Skeletal muscle satellite cell (primary cell): Measurements from ENCODE around the gene LILRA1.
"Not testable (repeated sequence)": the region's sequence is repeated elsewhere in the genome, so short reads cannot be mapped to it uniquely, and the experiment has no call there.

ENCODE experiments used
- H3K27me3 ChIP-seq: 2 replicates; pipeline ENCODE4 v1.7.0; 2013; ENCODE audit warnings: low read length; ENCODE audit not compliant: control insufficient read depth, insufficient read depth
- H3K36me3 ChIP-seq: 2 replicates; pipeline ENCODE4 v1.7.0; 2013; ENCODE audit warnings: mild to moderate bottlenecking, control low read depth, low read length; ENCODE audit not compliant: insufficient read depth
- H3K4me1 ChIP-seq: 2 replicates; pipeline ENCODE4 v1.7.0; 2013; ENCODE audit warnings: low read length; ENCODE audit not compliant: control insufficient read depth, insufficient read depth
- H3K4me2 ChIP-seq: 2 replicates; pipeline ENCODE4 v1.7.0; 2013; ENCODE audit warnings: mild to moderate bottlenecking, low read length
- H3K4me3 ChIP-seq: 2 replicates; pipeline ENCODE4 v1.7.0; 2013; ENCODE audit warnings: low read length
- H3K9ac ChIP-seq: 2 replicates; pipeline ENCODE4 v1.7.0; 2013; ENCODE audit warnings: mild to moderate bottlenecking, low read depth, low read length, moderate library complexity
- H3K9me3 ChIP-seq: replicated peaks from 2 replicates; pipeline ENCODE4 v1.7.0; 2013; ENCODE audit warnings: mild to moderate bottlenecking, control low read depth, low read length

Gene LILRA1

GRCh38 chr19:54586397-54586796 is 7.0 kb upstream of the LILRA1 start:
- no peaks in the 10 kb centered on the region for H3K27me3 ChIP-seq
- H3K36me3 ChIP-seq, result no peaks in the 10 kb centered on the region
- no peak overlapping the region for H3K4me2 ChIP-seq
- H3K4me3 ChIP-seq, result no peak overlapping the region
- H3K9me3 ChIP-seq, result peaks cover 9% of the 10 kb centered on the region
- H3K9ac ChIP-seq, result no peak overlapping the region
- no peaks in the 10 kb centered on the region for H3K4me1 ChIP-seq

GRCh38 chr19:54587026-54587425 is 6.4 kb upstream of the LILRA1 start:
- Histone ChIP-seq H3K9ac (no peak overlapping the region), H3K4me1 (no peaks in the 10 kb centered on the region), H3K9me3 (peaks cover 9% of the 10 kb centered on the region), H3K4me3 (no peak overlapping the region), H3K27me3 (no peaks in the 10 kb centered on the region), H3K4me2 (no peak overlapping the region), H3K36me3 (no peaks in the 10 kb centered on the region)

- not testable (repeated sequence) for H3K4me1 ChIP-seq, H3K36me3 ChIP-seq, H3K27me3 ChIP-seq, H3K4me2 ChIP-seq, H3K9ac ChIP-seq, H3K4me3 ChIP-seq, H3K9me3 ChIP-seq
Observed at GRCh38 chr19:54593931-54594626, 647 bp downstream of the LILRA1 start.

DNA sequence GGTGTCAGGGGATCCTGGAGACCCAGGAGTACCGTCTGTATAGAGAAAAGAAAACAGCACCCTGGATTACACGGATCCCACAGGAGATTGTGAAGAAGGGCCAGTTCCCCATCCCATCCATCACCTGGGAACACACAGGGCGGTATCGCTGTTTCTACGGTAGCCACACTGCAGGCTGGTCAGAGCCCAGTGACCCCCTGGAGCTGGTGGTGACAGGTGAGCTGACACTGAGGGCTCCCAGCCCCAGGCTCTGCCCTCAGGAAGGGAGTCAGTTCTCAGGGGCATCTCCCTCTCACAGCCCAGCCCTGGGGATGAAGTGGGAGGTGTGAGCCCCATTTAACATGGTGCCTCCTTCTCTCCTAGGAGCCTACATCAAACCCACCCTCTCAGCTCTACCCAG is 1.3 kb downstream of the LILRA1 start:
- no peaks in the 10 kb centered on the region for H3K27me3 ChIP-seq
- H3K9me3 ChIP-seq, result peaks cover 2% of the 10 kb centered on the region
- no peak overlapping the region for H3K4me3 ChIP-seq
- no peak overlapping the region for H3K4me2 ChIP-seq
- no peaks in the 10 kb centered on the region for H3K4me1 ChIP-seq
- H3K9ac ChIP-seq, result no peak overlapping the region
- no peaks in the 10 kb centered on the region for H3K36me3 ChIP-seq

DNA sequence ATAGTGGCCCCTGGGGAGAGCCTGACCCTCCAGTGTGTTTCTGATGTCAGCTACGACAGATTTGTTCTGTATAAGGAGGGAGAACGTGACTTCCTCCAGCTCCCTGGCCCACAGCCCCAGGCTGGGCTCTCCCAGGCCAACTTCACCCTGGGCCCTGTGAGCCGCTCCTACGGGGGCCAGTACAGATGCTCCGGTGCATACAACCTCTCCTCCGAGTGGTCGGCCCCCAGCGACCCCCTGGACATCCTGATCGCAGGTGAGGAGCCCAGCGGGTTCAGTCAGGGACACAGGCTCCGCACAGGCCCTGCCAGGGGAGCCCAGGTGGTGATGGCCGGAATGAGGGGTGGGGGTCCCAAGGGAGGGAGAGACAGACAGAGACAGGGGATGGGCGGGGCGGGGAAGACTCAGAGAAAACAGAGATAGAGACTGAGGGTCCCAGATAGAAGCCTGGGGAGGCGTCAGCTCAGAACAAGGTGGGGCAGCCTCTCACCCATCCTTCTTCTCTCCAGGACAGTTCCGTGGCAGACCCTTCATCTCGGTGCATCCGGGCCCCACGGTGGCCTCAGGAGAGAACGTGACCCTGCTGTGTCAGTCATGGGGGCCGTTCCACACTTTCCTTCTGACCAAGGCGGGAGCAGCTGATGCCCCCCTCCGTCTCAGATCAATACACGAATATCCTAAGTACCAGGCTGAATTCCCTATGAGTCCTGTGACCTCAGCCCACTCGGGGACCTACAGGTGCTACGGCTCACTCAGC is 2.4 kb downstream of the LILRA1 start:
- not testable (repeated sequence) for H3K4me1 ChIP-seq, H3K4me2 ChIP-seq, H3K36me3 ChIP-seq, H3K27me3 ChIP-seq, H3K9me3 ChIP-seq, H3K9ac ChIP-seq, H3K4me3 ChIP-seq

- Histone ChIP-seq H3K9me3 (no peaks in the 10 kb centered on the region), H3K4me3 (no peak overlapping the region), H3K4me1 (no peaks in the 10 kb centered on the region), H3K36me3 (no peaks in the 10 kb centered on the region), H3K9ac (no peak overlapping the region), H3K27me3 (no peaks in the 10 kb centered on the region), H3K4me2 (no peak overlapping the region)
Observed at GRCh38 chr19:54600212-54600611, 6.8 kb downstream of the LILRA1 start.

- Histone ChIP-seq H3K4me1 (no peaks in the 10 kb centered on the region), H3K9me3 (peaks cover 4% of the 10 kb centered on the region), H3K36me3 (no peaks in the 10 kb centered on the region), H3K4me3 (no peak overlapping the region), H3K9ac (no peak overlapping the region), H3K27me3 (no peaks in the 10 kb centered on the region), H3K4me2 (no peak overlapping the region)
Observed at GRCh38 chr19:54606230-54606629, 12.8 kb downstream of the LILRA1 start.

- Histone ChIP-seq H3K4me3 (no peak overlapping the region), H3K9ac (no peak overlapping the region), H3K4me1 (no peaks in the 10 kb centered on the region), H3K4me2 (no peak overlapping the region), H3K27me3 (no peaks in the 10 kb centered on the region), H3K36me3 (no peaks in the 10 kb centered on the region), H3K9me3 (peaks cover 4% of the 10 kb centered on the region)
Observed at GRCh38 chr19:54606891-54607784, 13.7 kb downstream of the LILRA1 start.

- Histone ChIP-seq H3K4me2 (no peak overlapping the region), H3K9ac (no peak overlapping the region), H3K4me1 (no peaks in the 10 kb centered on the region), H3K27me3 (no peaks in the 10 kb centered on the region), H3K4me3 (no peak overlapping the region), H3K36me3 (no peaks in the 10 kb centered on the region), H3K9me3 (peaks cover 4% of the 10 kb centered on the region)
Observed at GRCh38 chr19:54607785-54608150, 14.3 kb downstream of the LILRA1 start.

DNA sequence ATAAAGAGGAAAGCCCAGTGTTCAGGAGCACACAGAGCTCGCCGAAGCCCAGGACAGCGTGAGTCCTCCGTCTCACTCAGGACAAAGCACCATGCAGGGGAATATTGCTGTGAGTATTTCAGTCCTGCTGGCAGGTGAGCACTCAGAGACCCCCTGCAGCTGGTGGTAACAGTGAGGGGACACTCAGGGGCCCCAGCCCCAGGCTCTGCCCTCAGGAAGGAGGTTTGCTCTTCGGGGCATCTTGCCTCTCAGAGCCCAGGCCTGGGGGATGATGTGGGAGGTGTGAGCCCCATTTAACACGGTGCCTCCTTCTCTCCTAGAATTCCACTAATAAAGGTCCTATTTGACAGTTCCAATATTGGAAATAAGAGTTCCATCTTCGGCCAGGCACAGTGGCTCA is 14.8 kb downstream of the LILRA1 start:
- Histone ChIP-seq H3K9me3 (peaks cover 4% of the 10 kb centered on the region), H3K36me3 (no peaks in the 10 kb centered on the region), H3K4me3 (no peak overlapping the region), H3K4me2 (no peak overlapping the region), H3K4me1 (no peaks in the 10 kb centered on the region), H3K27me3 (no peaks in the 10 kb centered on the region), H3K9ac (no peak overlapping the region)

- Histone ChIP-seq H3K36me3 (no peaks in the 10 kb centered on the region), H3K9me3 (peaks cover 6% of the 10 kb centered on the region), H3K27me3 (no peaks in the 10 kb centered on the region), H3K4me1 (no peaks in the 10 kb centered on the region), H3K9ac (no peak overlapping the region), H3K4me3 (peak overlapping the region; percentile 24), H3K4me2 (no peak overlapping the region)
Observed at GRCh38 chr19:54608792-54609191, 15.4 kb downstream of the LILRA1 start.
